SK-N-SH treated with all-trans-retinoic acid at 6 μM for 48 hours (cell line): ENCODE measurements around the gene FBXO33.

Experiments
- ATAC-seq: fragments of 200-7000 bp; cut with Tn5 transposase; 3 replicates; pipeline ENCODE4 v1.9.1; 2020; ENCODE audit warnings: mild to moderate bottlenecking, moderate library complexity
- ARNTL ChIP-seq: fragments of 450-650 bp; formaldehyde crosslinking; IDR thresholded peaks from 2 replicates; pipeline ENCODE4 v1.5.0; 2020; ENCODE audit warnings: low read depth, mild to moderate bottlenecking, moderate library complexity, borderline replicate concordance
- BACH2 ChIP-seq: fragments of 250-450 bp; sonication (Bioruptor Pico); IDR thresholded peaks from 2 replicates; pipeline ENCODE4 v1.9.0; 2021; ENCODE audit warnings: mild to moderate bottlenecking, borderline replicate concordance
- CREB5 ChIP-seq: fragments of 250-450 bp; sonication (Bioruptor Pico); IDR thresholded peaks from 2 replicates; pipeline ENCODE4 v1.5.1; 2020; ENCODE audit warnings: low read depth, mild to moderate bottlenecking, moderate library complexity
- CSDC2 ChIP-seq: fragments of 250-450 bp; sonication (Bioruptor Pico); IDR thresholded peaks from 2 replicates; pipeline ENCODE4 v1.5.0; 2020; ENCODE audit warnings: mild to moderate bottlenecking, moderate library complexity
- CSRNP3 ChIP-seq: fragments of 250-450 bp; sonication (Bioruptor Pico); IDR thresholded peaks from 2 replicates; pipeline ENCODE4 v1.5.1; 2021; ENCODE audit warnings: mild to moderate bottlenecking, moderate library complexity
- ESRRG ChIP-seq: fragments of 250-450 bp; sonication (Bioruptor Pico); IDR thresholded peaks from 2 replicates; pipeline ENCODE4 v1.6.1; 2021; ENCODE audit warnings: mild to moderate bottlenecking
- GLIS3 ChIP-seq: fragments of 250-450 bp; sonication (Bioruptor Pico); IDR thresholded peaks from 2 replicates; pipeline ENCODE4 v1.5.0; 2020; ENCODE audit warnings: mild to moderate bottlenecking, moderate library complexity
- ISL1 ChIP-seq: fragments of 250-450 bp; sonication (Bioruptor Pico); IDR thresholded peaks from 2 replicates; pipeline ENCODE4 v2.1.2; 2022; ENCODE audit warnings: mild to moderate bottlenecking, moderate library complexity
- OSR1 ChIP-seq: fragments of 250-450 bp; sonication (Bioruptor Pico); IDR thresholded peaks from 2 replicates; pipeline ENCODE4 v1.8.0; 2022; ENCODE audit warnings: moderate library complexity, mild to moderate bottlenecking, inconsistent platforms
- PATZ1 ChIP-seq: fragments of 250-450 bp; sonication (Bioruptor Pico); IDR thresholded peaks from 2 replicates; pipeline ENCODE4 v1.8.0; 2020; ENCODE audit warnings: mild to moderate bottlenecking, moderate library complexity, borderline replicate concordance
- POU6F1 ChIP-seq: fragments of 250-450 bp; sonication (Bioruptor Pico); IDR thresholded peaks from 2 replicates; pipeline ENCODE4 v1.8.0; 2021; ENCODE audit warnings: low read depth, mild to moderate bottlenecking, moderate library complexity, borderline replicate concordance
- PPARA ChIP-seq: fragments of 250-450 bp; sonication (Bioruptor Pico); IDR thresholded peaks from 2 replicates; pipeline ENCODE4 v1.5.0; 2020; ENCODE audit warnings: mild to moderate bottlenecking, borderline replicate concordance
- RARB ChIP-seq: fragments of 250-450 bp; sonication (Bioruptor Pico); IDR thresholded peaks from 2 replicates; pipeline ENCODE4 v1.8.0; 2021; ENCODE audit warnings: mild to moderate bottlenecking, moderate library complexity
- SNAI2 ChIP-seq: fragments of 250-450 bp; sonication (Bioruptor Pico); IDR thresholded peaks from 2 replicates; pipeline ENCODE4 v1.5.0; 2020; ENCODE audit warnings: mild to moderate bottlenecking, moderate library complexity
- TCF4 ChIP-seq: fragments of 250-450 bp; sonication (Bioruptor Pico); IDR thresholded peaks from 2 replicates; pipeline ENCODE4 v1.8.0; 2021; ENCODE audit warnings: mild to moderate bottlenecking, moderate library complexity, borderline replicate concordance
- TOX ChIP-seq: fragments of 250-450 bp; sonication (Bioruptor Pico); IDR thresholded peaks from 2 replicates; pipeline ENCODE4 v1.8.0; 2021; ENCODE audit warnings: mild to moderate bottlenecking, moderate library complexity, borderline replicate concordance
- TSHZ2 ChIP-seq: fragments of 250-450 bp; sonication (Bioruptor Pico); IDR thresholded peaks from 2 replicates; pipeline ENCODE4 v1.5.0; 2020; ENCODE audit warnings: mild to moderate bottlenecking, moderate library complexity
- ZC3H10 ChIP-seq: fragments of 250-450 bp; sonication (Bioruptor Pico); IDR thresholded peaks from 2 replicates; pipeline ENCODE4 v1.5.1; 2021; ENCODE audit warnings: mild to moderate bottlenecking, moderate library complexity
- ZFP3 ChIP-seq: fragments of 250-450 bp; sonication (Bioruptor Pico); IDR thresholded peaks from 2 replicates; pipeline ENCODE4 v1.5.0; 2020; ENCODE audit warnings: mild to moderate bottlenecking, moderate library complexity
- ZFP30 ChIP-seq: fragments of 450-650 bp; formaldehyde crosslinking; IDR thresholded peaks from 2 replicates; pipeline ENCODE4 v1.5.0; 2022; ENCODE audit warnings: mild to moderate bottlenecking, moderate library complexity
- ZNF565 ChIP-seq: fragments of 450-650 bp; formaldehyde crosslinking; conservative IDR thresholded peaks from 2 replicates; pipeline ENCODE4 v1.5.0; 2020; ENCODE audit warnings: low read depth, mild to moderate bottlenecking, moderate library complexity
- ZNF70 ChIP-seq: fragments of 450-650 bp; formaldehyde crosslinking; IDR thresholded peaks from 2 replicates; pipeline ENCODE4 v1.5.0; 2020; ENCODE audit warnings: mild to moderate bottlenecking, moderate library complexity
- ZNF8 ChIP-seq: fragments of 450-650 bp; formaldehyde crosslinking; IDR thresholded peaks from 2 replicates; pipeline ENCODE4 v1.5.0; 2020; ENCODE audit warnings: mild to moderate bottlenecking, moderate library complexity

The FBXO33 gene

GRCh38 chr14:39434401-39434800 lies 2.2 kb upstream of the FBXO33 start:
- ATAC-seq, result no peak
- no peak for TF ChIP-seq ARNTL (CRISPR knock-in tag)
- TF ChIP-seq TSHZ2 (CRISPR knock-in tag), result no peak
- no peak for TF ChIP-seq RARB (CRISPR knock-in tag)
- no peak for TF ChIP-seq ISL1 (CRISPR knock-in tag)
- TF ChIP-seq ZFP3 (CRISPR knock-in tag), result no peak
- TF ChIP-seq ESRRG, result no peak
- no peak for TF ChIP-seq OSR1 (CRISPR knock-in tag)
- TF ChIP-seq ZNF70, result no peak
- no peak for TF ChIP-seq BACH2 (CRISPR knock-in tag)
- TF ChIP-seq POU6F1 (CRISPR knock-in tag), result no peak
- no peak for TF ChIP-seq TCF4 (CRISPR knock-in tag)
- TF ChIP-seq CSDC2 (CRISPR knock-in tag), result no peak

GRCh38 chr14:39433452-39433813 lies 1.2 kb upstream of the FBXO33 start:
- TF ChIP-seq POU6F1 (CRISPR knock-in tag) (no peak), ISL1 (CRISPR knock-in tag) (no peak), TOX (CRISPR knock-in tag) (no peak), SNAI2 (CRISPR knock-in tag) (no peak), TCF4 (CRISPR knock-in tag) (no peak), ZFP30 (CRISPR knock-in tag) (no peak), BACH2 (CRISPR knock-in tag) (no peak), CSDC2 (CRISPR knock-in tag) (no peak), RARB (CRISPR knock-in tag) (no peak), CREB5 (CRISPR knock-in tag) (no peak), PATZ1 (no peak), PPARA (no peak), ZNF565 (CRISPR knock-in tag) (no peak), GLIS3 (no peak), CSRNP3 (CRISPR knock-in tag) (no peak), ZNF70 (no peak), ZC3H10 (CRISPR knock-in tag) (no peak), OSR1 (CRISPR knock-in tag) (no peak), ZFP3 (CRISPR knock-in tag) (no peak), ZNF8 (CRISPR knock-in tag) (no peak)
- ATAC-seq, result no peak
